GM23338 (cell line): ENCODE data around the gene NUTM2F.

ENCODE experiments used
- CREB1 ChIP-seq: fragments of 250-450 bp; sonication (Bioruptor Pico); IDR thresholded peaks from 2 replicates; pipeline ENCODE4 v1.5.0; 2020; ENCODE audit warnings: low read depth, mild to moderate bottlenecking, moderate library complexity
- EZH2 ChIP-seq: fragments of 200-600 bp; sonication (generic); IDR thresholded peaks from one replicate; pipeline ENCODE4 v1.8.0; 2017; ENCODE audit warnings: antibody characterized with exemption, mild to moderate bottlenecking, low read depth; ENCODE audit not compliant: unreplicated experiment
- EZH2phosphoT487 ChIP-seq: fragments of 200-600 bp; sonication (generic); IDR thresholded peaks from one replicate; pipeline ENCODE4 v1.8.1; 2018; ENCODE audit warnings: antibody characterized with exemption; ENCODE audit not compliant: unreplicated experiment
- TF ChIP-seq, protein P1 (sequence below), 2 experiments: fragments of 200-600 bp in 1 of 2; sonication (generic) in 1 of 2; conservative IDR thresholded peaks; 2 replicates each; pipeline versions ENCODE4 v1.5.1 to v1.6.1; 2016 to 2017; ENCODE audit warnings: antibody characterized with exemption in 2 of 2, low read depth in 2 of 2, mild to moderate bottlenecking in 2 of 2, moderate library complexity in 1 of 2

DNA sequence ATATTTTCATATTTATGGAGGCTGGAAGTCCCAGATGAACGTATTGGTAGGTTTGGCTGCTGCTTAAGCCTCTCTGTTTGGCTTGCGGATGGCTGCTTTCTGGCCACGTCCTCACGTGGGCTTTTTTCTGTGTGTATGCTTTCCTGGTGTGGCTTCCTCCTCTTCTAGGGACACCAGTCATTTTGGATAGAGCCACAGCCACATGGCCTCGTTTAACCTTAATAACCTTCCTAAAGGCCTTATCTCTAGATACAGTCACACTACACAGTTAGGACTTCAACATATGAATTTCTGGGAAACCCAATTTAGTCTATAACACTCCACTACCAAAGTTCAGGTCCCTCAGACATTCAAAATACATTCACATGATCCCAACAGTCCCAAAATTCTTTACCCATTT lies 26.9 kb downstream of the NUTM2F start:
- TF ChIP-seq, protein P1, sequence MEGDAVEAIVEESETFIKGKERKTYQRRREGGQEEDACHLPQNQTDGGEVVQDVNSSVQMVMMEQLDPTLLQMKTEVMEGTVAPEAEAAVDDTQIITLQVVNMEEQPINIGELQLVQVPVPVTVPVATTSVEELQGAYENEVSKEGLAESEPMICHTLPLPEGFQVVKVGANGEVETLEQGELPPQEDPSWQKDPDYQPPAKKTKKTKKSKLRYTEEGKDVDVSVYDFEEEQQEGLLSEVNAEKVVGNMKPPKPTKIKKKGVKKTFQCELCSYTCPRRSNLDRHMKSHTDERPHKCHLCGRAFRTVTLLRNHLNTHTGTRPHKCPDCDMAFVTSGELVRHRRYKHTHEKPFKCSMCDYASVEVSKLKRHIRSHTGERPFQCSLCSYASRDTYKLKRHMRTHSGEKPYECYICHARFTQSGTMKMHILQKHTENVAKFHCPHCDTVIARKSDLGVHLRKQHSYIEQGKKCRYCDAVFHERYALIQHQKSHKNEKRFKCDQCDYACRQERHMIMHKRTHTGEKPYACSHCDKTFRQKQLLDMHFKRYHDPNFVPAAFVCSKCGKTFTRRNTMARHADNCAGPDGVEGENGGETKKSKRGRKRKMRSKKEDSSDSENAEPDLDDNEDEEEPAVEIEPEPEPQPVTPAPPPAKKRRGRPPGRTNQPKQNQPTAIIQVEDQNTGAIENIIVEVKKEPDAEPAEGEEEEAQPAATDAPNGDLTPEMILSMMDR (conservative IDR thresholded peaks at IDR 0.05; ENCODE audit: low read depth in 2 of 2), result no peak
- TF ChIP-seq EZH2 (no peak), CREB1 (no peak), EZH2phosphoT487 (no peak)
